DND-41 (cell line): ENCODE results near the gene BAIAP2.

ENCODE experiments used
- ATAC-seq: fragments of 200-7000 bp; cut with Tn5 transposase; 3 replicates; pipeline ENCODE4 v1.9.1; 2021; ENCODE audit warnings: low read depth; ENCODE audit not compliant: insufficient read depth
- DNase-seq: peaks from one replicate; pipeline ENCODE4 v3.0.0-alpha.2; 2020
- H2AFZ ChIP-seq: 2 replicates; pipeline ENCODE4 v1.6.0; 2012; ENCODE audit warnings: low read depth, low read length
- H3K27ac ChIP-seq: 2 replicates; pipeline ENCODE4 v1.5.1; 2012; ENCODE audit warnings: low read length, inconsistent platforms
- H3K27me3 ChIP-seq: fragments of 200-600 bp; sonication (generic); 2 replicates; pipeline ENCODE4 v1.6.0; 2012; ENCODE audit warnings: low read length, mild to moderate bottlenecking, inconsistent platforms; ENCODE audit not compliant: insufficient read depth, poor library complexity
- H3K36me3 ChIP-seq: 2 replicates; pipeline ENCODE4 v1.5.1; 2012; ENCODE audit warnings: low read length, inconsistent platforms; ENCODE audit not compliant: insufficient read depth
- H3K4me1 ChIP-seq: 2 replicates; pipeline ENCODE4 v1.5.1; 2012; ENCODE audit warnings: mild to moderate bottlenecking, low read length; ENCODE audit not compliant: insufficient read depth
- H3K4me2 ChIP-seq: 2 replicates; pipeline ENCODE4 v1.6.0; 2012; ENCODE audit warnings: mild to moderate bottlenecking, moderate library complexity, low read length, inconsistent platforms; ENCODE audit not compliant: insufficient read depth
- H3K4me3 ChIP-seq, 2 experiments: fragments of 200-600 bp in 1 of 2; shearing (Covaris generic) in 1 of 2; 2 replicates each; pipeline ENCODE4 v1.5.1; 2012 to 2016; ENCODE audit warnings: inconsistent platforms in 2 of 2, low read length in 2 of 2, mild to moderate bottlenecking in 2 of 2, low read depth in 1 of 2, moderate library complexity in 1 of 2
- H3K79me2 ChIP-seq: 2 replicates; pipeline ENCODE4 v1.6.0; 2012; ENCODE audit warnings: low read length, inconsistent platforms; ENCODE audit not compliant: insufficient read depth
- H3K9ac ChIP-seq: 2 replicates; pipeline ENCODE4 v1.6.0; 2012; ENCODE audit warnings: low read depth, mild to moderate bottlenecking, inconsistent platforms, low read length, moderate library complexity
- H3K9me3 ChIP-seq: 2 replicates; pipeline ENCODE4 v1.5.1; 2012; ENCODE audit warnings: low read length, moderate library complexity, mild to moderate bottlenecking, inconsistent platforms; ENCODE audit not compliant: insufficient read depth, severe bottlenecking
- H4K20me1 ChIP-seq: 2 replicates; pipeline ENCODE4 v1.6.0; 2012; ENCODE audit warnings: low read length; ENCODE audit not compliant: insufficient read depth
- EZH2 ChIP-seq: IDR thresholded peaks from 3 replicates; pipeline ENCODE4 v1.6.1; 2012; ENCODE audit warnings: borderline replicate concordance, low read depth, mild to moderate bottlenecking, moderate library complexity, low read length, inconsistent platforms; ENCODE audit not compliant: severe bottlenecking
- TF ChIP-seq, protein P1 (sequence below): IDR thresholded peaks from 2 replicates; pipeline ENCODE4 v1.5.1; 2012; ENCODE audit warnings: borderline replicate concordance, low read length, moderate library complexity, mild to moderate bottlenecking; ENCODE audit not compliant: poor library complexity, severe bottlenecking; ENCODE audit errors: extremely low read depth

BAIAP2 gene

DNA sequence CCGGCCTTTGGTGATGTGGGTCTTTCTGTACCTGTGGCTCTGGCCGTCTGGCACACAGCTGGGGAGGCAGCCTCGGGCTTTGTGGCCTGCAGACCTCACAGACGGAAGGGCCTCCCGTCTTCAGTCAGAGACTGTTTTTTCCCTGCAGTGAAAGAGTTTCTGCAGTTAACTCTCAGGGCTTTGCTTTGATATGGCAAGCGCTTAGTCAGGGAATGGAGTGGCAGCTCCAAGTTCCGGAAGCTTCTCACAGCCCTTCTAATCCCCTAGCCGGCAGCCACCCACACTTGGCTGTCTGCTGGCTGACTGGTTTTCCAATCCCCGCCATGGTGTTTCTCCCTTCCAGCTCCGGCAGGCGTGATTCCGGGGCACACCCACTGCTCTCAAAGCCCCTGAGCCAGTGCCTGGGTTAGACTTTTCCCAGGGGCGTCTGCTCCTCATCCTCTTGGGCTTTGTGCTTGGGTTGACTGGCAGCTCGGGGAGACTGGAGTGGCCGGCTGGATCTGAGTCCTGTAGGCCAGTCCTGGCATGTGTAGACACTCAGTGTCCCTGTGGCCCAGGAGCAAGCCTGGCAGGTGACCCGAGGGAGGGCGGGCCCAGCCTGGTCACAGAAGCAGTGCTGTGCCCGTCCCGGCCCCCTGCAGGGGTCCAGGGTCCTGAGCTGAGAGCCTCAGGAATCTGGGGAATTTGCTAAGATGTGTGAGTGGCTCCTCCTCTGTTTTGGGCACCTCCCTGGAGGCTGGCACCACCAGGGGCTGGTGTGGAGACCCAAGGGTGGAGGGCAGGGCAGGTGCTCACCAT is 29.9 kb downstream of the BAIAP2 start:
- no peak overlapping the region for H3K27ac ChIP-seq
- TF ChIP-seq, protein P1, sequence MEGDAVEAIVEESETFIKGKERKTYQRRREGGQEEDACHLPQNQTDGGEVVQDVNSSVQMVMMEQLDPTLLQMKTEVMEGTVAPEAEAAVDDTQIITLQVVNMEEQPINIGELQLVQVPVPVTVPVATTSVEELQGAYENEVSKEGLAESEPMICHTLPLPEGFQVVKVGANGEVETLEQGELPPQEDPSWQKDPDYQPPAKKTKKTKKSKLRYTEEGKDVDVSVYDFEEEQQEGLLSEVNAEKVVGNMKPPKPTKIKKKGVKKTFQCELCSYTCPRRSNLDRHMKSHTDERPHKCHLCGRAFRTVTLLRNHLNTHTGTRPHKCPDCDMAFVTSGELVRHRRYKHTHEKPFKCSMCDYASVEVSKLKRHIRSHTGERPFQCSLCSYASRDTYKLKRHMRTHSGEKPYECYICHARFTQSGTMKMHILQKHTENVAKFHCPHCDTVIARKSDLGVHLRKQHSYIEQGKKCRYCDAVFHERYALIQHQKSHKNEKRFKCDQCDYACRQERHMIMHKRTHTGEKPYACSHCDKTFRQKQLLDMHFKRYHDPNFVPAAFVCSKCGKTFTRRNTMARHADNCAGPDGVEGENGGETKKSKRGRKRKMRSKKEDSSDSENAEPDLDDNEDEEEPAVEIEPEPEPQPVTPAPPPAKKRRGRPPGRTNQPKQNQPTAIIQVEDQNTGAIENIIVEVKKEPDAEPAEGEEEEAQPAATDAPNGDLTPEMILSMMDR = no peak
- TF ChIP-seq EZH2 = no peak
- no peak overlapping the region for H3K9ac ChIP-seq
- no peaks in the 10 kb centered on the region for H3K4me1 ChIP-seq
- H3K27me3 ChIP-seq = no peaks in the 10 kb centered on the region
- DNase-seq (no peak), ATAC-seq (no peak; the same call in 2 of the 3 replicates)
- H3K4me3 ChIP-seq = no peak overlapping the region
- H3K9me3 ChIP-seq = no peaks in the 10 kb centered on the region
- H4K20me1 ChIP-seq = peaks cover 4% of the 10 kb centered on the region; the same call in 1 of the 2 replicates
- no peaks in the 10 kb centered on the region for H3K36me3 ChIP-seq
- no peaks in the 10 kb centered on the region for H3K79me2 ChIP-seq
- H3K4me2 ChIP-seq = no peak overlapping the region
- H2AFZ ChIP-seq = no peak overlapping the region

DNA sequence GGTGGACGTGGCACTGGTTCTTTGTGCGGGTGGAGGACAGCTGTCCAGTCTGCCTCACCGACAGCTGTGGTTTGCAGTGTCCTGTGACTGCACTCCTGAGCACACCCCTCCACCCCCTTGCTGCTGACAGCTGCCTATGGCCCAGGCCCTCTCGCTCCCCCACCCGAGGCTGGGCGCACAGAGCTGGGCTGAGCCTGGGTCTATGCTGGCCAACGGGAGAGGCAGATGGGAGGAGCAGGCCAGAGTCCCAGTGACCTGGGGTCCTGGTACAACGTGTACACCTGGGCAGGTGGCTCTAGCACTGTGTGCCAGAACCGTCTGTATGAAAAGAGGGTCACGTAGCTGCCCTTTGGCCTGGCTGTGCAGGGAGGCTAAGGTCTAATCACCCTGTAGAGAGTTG is 30.5 kb downstream of the BAIAP2 start:
- TF ChIP-seq, protein P1 = no peak
- no peak for TF ChIP-seq EZH2
- Histone ChIP-seq H3K27me3 (no peaks in the 10 kb centered on the region), H3K4me3 (no peak overlapping the region), H4K20me1 (peaks cover 4% of the 10 kb centered on the region; the same call in 1 of the 2 replicates), H3K9me3 (no peaks in the 10 kb centered on the region), H3K27ac (no peak overlapping the region), H3K79me2 (no peaks in the 10 kb centered on the region), H3K9ac (no peak overlapping the region), H2AFZ (no peak overlapping the region), H3K36me3 (no peaks in the 10 kb centered on the region), H3K4me1 (no peaks in the 10 kb centered on the region), H3K4me2 (no peak overlapping the region)
- DNase-seq (no peak), ATAC-seq (no peak)

DNA sequence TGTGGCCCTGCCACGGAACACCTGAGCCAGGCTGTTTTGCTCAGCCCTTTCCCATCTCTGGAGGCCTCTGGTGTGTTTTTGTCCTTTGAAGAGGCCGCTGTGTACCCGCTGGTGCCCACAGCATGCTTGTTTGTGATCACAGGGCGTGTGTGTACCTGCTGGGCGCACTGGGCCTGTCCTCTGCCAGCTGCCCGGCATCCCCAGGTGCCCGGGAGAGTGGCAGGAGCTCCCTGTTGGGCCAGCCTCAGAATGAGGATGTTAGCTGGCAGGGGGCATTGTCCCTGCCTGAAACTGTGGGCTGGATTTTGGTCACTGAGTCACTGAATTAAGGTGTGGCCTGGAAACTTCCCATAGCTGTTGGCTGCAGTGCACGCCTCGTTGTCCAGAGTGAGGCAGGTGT is 31.1 kb downstream of the BAIAP2 start:
- no peak overlapping the region for H3K27ac ChIP-seq
- ATAC-seq (no peak), DNase-seq (no peak)
- TF ChIP-seq, protein P1 = no peak
- no peak for TF ChIP-seq EZH2
- no peak overlapping the region for H3K4me3 ChIP-seq
- H3K4me1 ChIP-seq = no peaks in the 10 kb centered on the region
- no peaks in the 10 kb centered on the region for H3K79me2 ChIP-seq
- H3K36me3 ChIP-seq = no peaks in the 10 kb centered on the region
- H3K9me3 ChIP-seq = no peaks in the 10 kb centered on the region
- H3K27me3 ChIP-seq = no peaks in the 10 kb centered on the region
- H4K20me1 ChIP-seq = peaks cover 4% of the 10 kb centered on the region; the same call in 1 of the 2 replicates
- no peak overlapping the region for H3K4me2 ChIP-seq
- no peak overlapping the region for H2AFZ ChIP-seq
- no peak overlapping the region for H3K9ac ChIP-seq
